HFFc6 (cell line): ENCODE results near the gene TXN. TPM values are rescaled to one million over a fixed set of nuclear protein-coding genes. Genes with fewer than 3 reads are reported as not detected.

Source experiments
- DNase-seq: peaks from one replicate; pipeline ENCODE4 v3.0.0-alpha.2; 2018
- H3K27ac Mint-ChIP-seq: 2 replicates; pipeline ENCODE4 v1.8.0; 2020; ENCODE audit warnings: mild to moderate bottlenecking, mixed read lengths
- H3K27me3 Mint-ChIP-seq: 2 replicates; pipeline ENCODE4 v1.8.0; 2021; ENCODE audit warnings: mild to moderate bottlenecking, moderate library complexity, mixed read lengths; ENCODE audit not compliant: insufficient read depth
- H3K36me3 Mint-ChIP-seq: 2 replicates; pipeline ENCODE4 v1.8.0; 2021; ENCODE audit warnings: low read depth, mixed read lengths
- H3K4me1 Mint-ChIP-seq: 2 replicates; pipeline ENCODE4 v1.8.0; 2020; ENCODE audit warnings: low read depth, mixed read lengths
- H3K4me3 Mint-ChIP-seq: 2 replicates; pipeline ENCODE4 v1.8.0; 2020; ENCODE audit warnings: mild to moderate bottlenecking, moderate library complexity, mixed read lengths
- H3K9me3 Mint-ChIP-seq: 2 replicates; pipeline ENCODE4 v1.8.0; 2020; ENCODE audit warnings: mild to moderate bottlenecking, mixed read lengths
- total RNA-seq, 6 experiments: library from RNA; stranded (reverse); fragmentation: NEBNext Ultra II Directional; extraction: Animal tissue kit (Norgen Biotek cat#: 25700); gene quantifications; 2 replicates in 1 of 6; 3 replicates in 5 of 6; pipeline ENCODE4 v1.2.3, GENCODE V29; 2021
- TF ChIP-seq, protein P1 (sequence below): fragments of 200-600 bp; sonication (generic); IDR thresholded peaks from 2 replicates; pipeline ENCODE4 v1.5.0; 2021; ENCODE audit warnings: antibody characterized with exemption, mild to moderate bottlenecking

TXN gene
- total RNA-seq, 6 experiments from 2014 or later: 365 to 493 (median 450) TPM

- H3K4me1 Mint-ChIP-seq: no peaks in the 10 kb centered on the region
- TF ChIP-seq, protein P1, sequence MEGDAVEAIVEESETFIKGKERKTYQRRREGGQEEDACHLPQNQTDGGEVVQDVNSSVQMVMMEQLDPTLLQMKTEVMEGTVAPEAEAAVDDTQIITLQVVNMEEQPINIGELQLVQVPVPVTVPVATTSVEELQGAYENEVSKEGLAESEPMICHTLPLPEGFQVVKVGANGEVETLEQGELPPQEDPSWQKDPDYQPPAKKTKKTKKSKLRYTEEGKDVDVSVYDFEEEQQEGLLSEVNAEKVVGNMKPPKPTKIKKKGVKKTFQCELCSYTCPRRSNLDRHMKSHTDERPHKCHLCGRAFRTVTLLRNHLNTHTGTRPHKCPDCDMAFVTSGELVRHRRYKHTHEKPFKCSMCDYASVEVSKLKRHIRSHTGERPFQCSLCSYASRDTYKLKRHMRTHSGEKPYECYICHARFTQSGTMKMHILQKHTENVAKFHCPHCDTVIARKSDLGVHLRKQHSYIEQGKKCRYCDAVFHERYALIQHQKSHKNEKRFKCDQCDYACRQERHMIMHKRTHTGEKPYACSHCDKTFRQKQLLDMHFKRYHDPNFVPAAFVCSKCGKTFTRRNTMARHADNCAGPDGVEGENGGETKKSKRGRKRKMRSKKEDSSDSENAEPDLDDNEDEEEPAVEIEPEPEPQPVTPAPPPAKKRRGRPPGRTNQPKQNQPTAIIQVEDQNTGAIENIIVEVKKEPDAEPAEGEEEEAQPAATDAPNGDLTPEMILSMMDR: no peak
- peaks cover 14% of the 10 kb centered on the region for H3K27me3 Mint-ChIP-seq
- no peak overlapping the region for H3K4me3 Mint-ChIP-seq
- no peak overlapping the region for H3K27ac Mint-ChIP-seq
- no peak for DNase-seq
- no peaks in the 10 kb centered on the region for H3K9me3 Mint-ChIP-seq
- H3K36me3 Mint-ChIP-seq: no peaks in the 10 kb centered on the region
Measured at GRCh38 chr9:110290001-110290400, 33.7 kb upstream of the TXN start.

DNA sequence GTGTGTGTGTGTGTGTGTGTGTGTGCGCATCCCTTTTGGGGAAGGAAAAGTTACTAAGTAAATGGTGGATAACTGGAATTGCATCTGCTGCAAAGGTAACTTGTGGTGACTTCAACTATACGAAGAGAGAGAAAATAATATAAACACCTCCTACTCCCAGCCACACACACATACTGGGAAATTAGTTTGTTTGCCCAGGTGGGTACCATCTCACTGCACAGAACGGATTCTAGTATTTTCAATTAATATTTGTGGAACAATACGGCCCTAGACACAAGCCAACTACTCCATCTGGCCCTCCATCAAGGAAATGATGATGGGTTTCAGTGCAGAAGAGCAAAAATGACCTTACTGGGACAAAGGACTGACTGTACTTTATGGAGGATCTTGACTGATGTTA is 32.2 kb upstream of the TXN start:
- no peaks in the 10 kb centered on the region for H3K9me3 Mint-ChIP-seq
- H3K27me3 Mint-ChIP-seq: peaks cover 6% of the 10 kb centered on the region
- H3K4me3 Mint-ChIP-seq: no peak overlapping the region
- DNase-seq: no peak
- TF ChIP-seq, protein P1: no peak
- H3K4me1 Mint-ChIP-seq: no peaks in the 10 kb centered on the region
- H3K36me3 Mint-ChIP-seq: no peaks in the 10 kb centered on the region
- H3K27ac Mint-ChIP-seq: no peak overlapping the region

DNA sequence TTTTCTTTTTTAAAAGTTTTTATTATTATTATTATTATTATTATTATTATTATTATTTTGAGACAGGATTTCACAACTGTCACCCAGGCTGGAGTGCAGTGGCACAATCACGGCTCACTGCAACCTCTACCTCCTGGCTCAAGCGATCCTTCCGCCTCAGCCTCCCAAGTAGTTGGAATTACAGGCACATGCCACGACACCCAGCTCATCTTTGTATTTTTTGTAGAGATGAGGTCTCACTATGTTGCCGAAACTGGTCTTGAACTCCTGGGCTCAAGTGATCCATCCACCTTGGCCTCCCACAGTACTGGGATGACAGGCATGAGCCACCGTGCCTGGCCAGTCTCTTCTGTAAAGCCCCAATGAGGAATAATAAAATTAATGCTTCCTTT is 31.0 kb upstream of the TXN start:
- Mint-ChIP-seq H3K27me3 (peaks cover 2% of the 10 kb centered on the region), H3K27ac (no peak overlapping the region), H3K4me1 (no peaks in the 10 kb centered on the region), H3K9me3 (no peaks in the 10 kb centered on the region), H3K4me3 (no peak overlapping the region), H3K36me3 (no peaks in the 10 kb centered on the region)
- TF ChIP-seq, protein P1: no peak
- no peak for DNase-seq

- Mint-ChIP-seq H3K4me1 (no peaks in the 10 kb centered on the region), H3K27me3 (peaks cover 8% of the 10 kb centered on the region), H3K4me3 (no peak overlapping the region), H3K9me3 (no peaks in the 10 kb centered on the region), H3K27ac (no peak overlapping the region), H3K36me3 (no peaks in the 10 kb centered on the region)
- TF ChIP-seq, protein P1: no peak
- DNase-seq: no peak
Measured at GRCh38 chr9:110284211-110284844, 28.0 kb upstream of the TXN start.

- H3K36me3 Mint-ChIP-seq: no peaks in the 10 kb centered on the region
- TF ChIP-seq, protein P1: no peak
- H3K4me1 Mint-ChIP-seq: no peaks in the 10 kb centered on the region
- no peaks in the 10 kb centered on the region for H3K9me3 Mint-ChIP-seq
- peaks cover 13% of the 10 kb centered on the region for H3K27me3 Mint-ChIP-seq
- DNase-seq: no peak
- H3K4me3 Mint-ChIP-seq: no peak overlapping the region
- no peak overlapping the region for H3K27ac Mint-ChIP-seq
Measured at GRCh38 chr9:110283751-110284150, 27.4 kb upstream of the TXN start.

GRCh38 chr9:110282739-110283081 is 26.4 kb upstream of the TXN start:
- Mint-ChIP-seq H3K4me3 (no peak overlapping the region), H3K27ac (no peak overlapping the region), H3K9me3 (no peaks in the 10 kb centered on the region), H3K4me1 (no peaks in the 10 kb centered on the region), H3K36me3 (no peaks in the 10 kb centered on the region), H3K27me3 (peaks cover 14% of the 10 kb centered on the region)
- no peak for DNase-seq
- TF ChIP-seq, protein P1: no peak
